H1 (cell line): ENCODE measurements around the gene AHI1. TPM values are rescaled to one million over a fixed set of nuclear protein-coding genes. Genes with fewer than 3 reads are reported as not detected.

Experiments used
- CTCF ChIA-PET: fragments of 300-600 bp; sonication (Branson Sonifier 250); formaldehyde crosslinking; loops from one replicate; lab custom pipeline; 2021; ENCODE audit not compliant: partially characterized antibody; lab: Charles Lee
- POLR2A ChIA-PET: fragments of 300-600 bp; sonication (Branson Sonifier 250); formaldehyde crosslinking; loops from one replicate; lab custom pipeline; 2021; ENCODE audit warnings: inconsistent platforms; ENCODE audit not compliant: partially characterized antibody; lab: Charles Lee
- DNase-seq, 2 experiments: peaks; one replicate each; pipeline versions ENCODE4 v3.0.0 to v3.0.0-alpha.2; 2010 to 2022; ENCODE audit warnings: low spot score in 2 of 2, low read depth in 1 of 2, mixed read lengths in 1 of 2
- FAIRE-seq: peaks from 2 replicates; lab custom pipeline; 2011; peaks lifted over from hg19 to GRCh38; lab: Jason Lieb, UNC
- H2AFZ ChIP-seq: 2 replicates; pipeline ENCODE4 v1.8.1; 2012; ENCODE audit warnings: low read length, inconsistent platforms
- H2AK5ac ChIP-seq: 2 replicates; pipeline ENCODE4 v1.6.1; 2013; ENCODE audit warnings: low read depth, low read length
- H2BK120ac ChIP-seq: replicated peaks from 2 replicates; pipeline ENCODE3; 2013; ENCODE audit warnings: low read depth, low read length, inconsistent platforms
- H2BK12ac ChIP-seq: 2 replicates; pipeline ENCODE4 v1.6.1; 2013; ENCODE audit warnings: low read depth, low read length
- H2BK15ac ChIP-seq: 2 replicates; pipeline ENCODE4 v1.6.1; 2013; ENCODE audit warnings: low read length
- H2BK20ac ChIP-seq: 2 replicates; pipeline ENCODE4 v1.6.1; 2013; ENCODE audit warnings: low read length
- H2BK5ac ChIP-seq: 2 replicates; pipeline ENCODE4 v1.6.1; 2013; ENCODE audit warnings: low read depth, low read length
- H3K14ac ChIP-seq: 2 replicates; pipeline ENCODE4 v1.6.1; 2013; ENCODE audit warnings: inconsistent platforms; ENCODE audit not compliant: insufficient read length
- H3K18ac ChIP-seq: 2 replicates; pipeline ENCODE4 v1.6.1; 2013; ENCODE audit warnings: low read length; ENCODE audit errors: extremely low read depth
- H3K23ac ChIP-seq: 2 replicates; pipeline ENCODE4 v1.6.1; 2013; ENCODE audit warnings: inconsistent platforms; ENCODE audit not compliant: insufficient read length
- H3K23me2 ChIP-seq: 2 replicates; pipeline ENCODE4 v1.6.1; 2013; ENCODE audit warnings: low read depth, low read length
- H3K27ac ChIP-seq: 2 replicates; pipeline ENCODE4 v1.6.1; 2011; ENCODE audit warnings: low read depth, low read length, inconsistent platforms
- H3K27me3 ChIP-seq, 4 experiments: replicated peaks in 1 of 4; 1 replicate in 1 of 4; 2 replicates in 3 of 4; pipeline versions ENCODE4 v1.6.1 to v1.8.1; 2011 to 2013; ENCODE audit warnings: low read length in 3 of 4, mild to moderate bottlenecking in 3 of 4, inconsistent platforms in 2 of 4, mixed read lengths in 2 of 4, moderate library complexity in 1 of 4; ENCODE audit not compliant: control insufficient read depth in 3 of 4, insufficient read depth in 3 of 4; ENCODE audit errors: extremely low read depth in 1 of 4
- H3K36me3 ChIP-seq, 4 experiments: 2 replicates each; pipeline versions ENCODE4 v1.6.1 to v1.8.1; 2011 to 2013; ENCODE audit warnings: mild to moderate bottlenecking in 4 of 4, low read length in 3 of 4, moderate library complexity in 2 of 4, control low read depth in 1 of 4, inconsistent platforms in 1 of 4; ENCODE audit not compliant: insufficient read depth in 4 of 4, control insufficient read depth in 2 of 4
- H3K4ac ChIP-seq: replicated peaks from 2 replicates; pipeline ENCODE3; 2013; ENCODE audit warnings: low read length, low read depth, mixed read lengths, inconsistent platforms; ENCODE audit not compliant: insufficient read length
- H3K4me1 ChIP-seq, 4 experiments: replicated peaks in 1 of 4; 1 replicate in 1 of 4; 2 replicates in 3 of 4; pipeline versions ENCODE4 v1.6.1 to v1.8.1; 2011 to 2013; ENCODE audit warnings: low read length in 3 of 4, inconsistent platforms in 2 of 4, mixed read lengths in 1 of 4; ENCODE audit not compliant: insufficient read depth in 4 of 4, control insufficient read depth in 3 of 4
- H3K4me2 ChIP-seq, 2 experiments: 2 replicates each; pipeline versions ENCODE4 v1.6.1 to v1.8.1; 2011 to 2013; ENCODE audit warnings: low read depth in 2 of 2, low read length in 2 of 2, control low read depth in 1 of 2, inconsistent platforms in 1 of 2, mild to moderate bottlenecking in 1 of 2; ENCODE audit not compliant: insufficient read depth in 1 of 2
- H3K4me3 ChIP-seq, 4 experiments: fragments of 200-600, 300-600 bp in 1 of 4; sonication (generic), shearing (Covaris generic), sonication (Bioruptor Twin) in 1 of 4; 2 replicates each; pipeline versions ENCODE4 v1.5.1 to v1.8.1; 2011 to 2016; ENCODE audit warnings: low read length in 4 of 4, low read depth in 3 of 4, control low read depth in 2 of 4, inconsistent platforms in 2 of 4, mild to moderate bottlenecking in 2 of 4, mixed read lengths in 1 of 4, moderate library complexity in 1 of 4; ENCODE audit not compliant: insufficient read depth in 2 of 4; ENCODE audit errors: extremely low read depth in 1 of 4
- H3K56ac ChIP-seq: replicated peaks from 2 replicates; pipeline ENCODE3; 2013; ENCODE audit warnings: low read depth, mild to moderate bottlenecking, mixed read lengths, low read length, inconsistent platforms; ENCODE audit not compliant: insufficient read length
- H3K79me1 ChIP-seq: 2 replicates; pipeline ENCODE4 v1.6.1; 2013; ENCODE audit warnings: low read depth, low read length, control low read depth
- H3K79me2 ChIP-seq, 2 experiments: 2 replicates each; pipeline versions ENCODE4 v1.6.1 to v1.8.1; 2012 to 2013; ENCODE audit warnings: low read length in 2 of 2, mild to moderate bottlenecking in 2 of 2, inconsistent platforms in 1 of 2; ENCODE audit not compliant: insufficient read depth in 2 of 2, control insufficient read depth in 1 of 2
- H3K9ac ChIP-seq, 4 experiments: replicated peaks in 1 of 4; 1 replicate in 1 of 4; 2 replicates in 3 of 4; pipeline versions ENCODE4 v1.6.1 to v1.8.1; 2011 to 2013; ENCODE audit warnings: low read depth in 3 of 4, low read length in 3 of 4, control low read depth in 2 of 4, mild to moderate bottlenecking in 2 of 4, moderate library complexity in 2 of 4, inconsistent platforms in 1 of 4; ENCODE audit errors: extremely low read depth in 1 of 4
- H3K9me3 ChIP-seq, 2 experiments: 2 replicates each; pipeline versions ENCODE4 v1.6.1 to v1.8.1; 2012 to 2013; ENCODE audit warnings: mild to moderate bottlenecking in 2 of 2, moderate library complexity in 2 of 2, control low read depth in 1 of 2, inconsistent platforms in 1 of 2, low read depth in 1 of 2, low read length in 1 of 2, mixed read lengths in 1 of 2; ENCODE audit not compliant: insufficient read depth in 2 of 2
- H4K20me1 ChIP-seq, 2 experiments: replicated peaks in 1 of 2; 2 replicates each; pipeline versions ENCODE3 to v1.8.1; 2011 to 2013; ENCODE audit warnings: inconsistent platforms in 2 of 2, low read length in 2 of 2, mild to moderate bottlenecking in 1 of 2; ENCODE audit not compliant: insufficient read depth in 2 of 2, control insufficient read depth in 1 of 2
- H4K5ac ChIP-seq: 2 replicates; pipeline ENCODE4 v1.6.1; 2013; ENCODE audit warnings: low read length, low read depth, mixed read lengths, inconsistent platforms; ENCODE audit not compliant: insufficient read length
- H4K8ac ChIP-seq: 2 replicates; pipeline ENCODE4 v1.8.0; 2013; ENCODE audit warnings: mild to moderate bottlenecking, moderate library complexity, low read length, inconsistent platforms; ENCODE audit not compliant: insufficient read depth; ENCODE audit errors: extremely low read depth
- H4K91ac ChIP-seq: replicated peaks from 2 replicates; pipeline ENCODE3; 2013; ENCODE audit warnings: low read length, mixed read lengths, inconsistent platforms; ENCODE audit not compliant: insufficient read length
- CBX5 ChIP-seq: fragments of 300-800, 300-1000 bp; sonication (generic); IDR thresholded peaks from 2 replicates; pipeline ENCODE4 v1.7.1; 2016; ENCODE audit warnings: antibody characterized with exemption, low read length, low read depth
- CHD1 ChIP-seq: IDR thresholded peaks from 2 replicates; pipeline ENCODE4 v1.6.1; 2012; ENCODE audit warnings: low read depth, low read length, improper control_type of control experiment
- CHD2 ChIP-seq: IDR thresholded peaks from 2 replicates; pipeline ENCODE4 v1.6.1; 2012; ENCODE audit warnings: low read length, improper control_type of control experiment
- HDAC6 ChIP-seq: IDR thresholded peaks from one replicate; pipeline ENCODE4 v1.7.1; 2012; ENCODE audit warnings: low read depth, mild to moderate bottlenecking, inconsistent platforms, low read length, moderate library complexity
- JUN ChIP-seq: IDR thresholded peaks from 2 replicates; pipeline ENCODE4 v1.6.1; 2011; ENCODE audit warnings: low read depth, mild to moderate bottlenecking, improper control_type of control experiment, low read length
- KDM1A ChIP-seq: fragments of 200-600, 300-600 bp; sonication (generic); IDR thresholded peaks from 2 replicates; pipeline ENCODE4 v1.7.1; 2016; ENCODE audit warnings: mild to moderate bottlenecking, low read length, borderline replicate concordance
- NANOG ChIP-seq: IDR thresholded peaks from 2 replicates; pipeline ENCODE4 v1.6.1; 2011; ENCODE audit warnings: low read length, low read depth, mild to moderate bottlenecking, inconsistent platforms; ENCODE audit not compliant: insufficient read depth, poor library complexity, severe bottlenecking
- NRF1 ChIP-seq: IDR thresholded peaks from 2 replicates; pipeline ENCODE4 v1.6.1; 2011; ENCODE audit warnings: mild to moderate bottlenecking, low read depth, low read length, improper control_type of control experiment
- POU5F1 ChIP-seq: IDR thresholded peaks from 2 replicates; pipeline ENCODE4 v1.6.1; 2011; ENCODE audit warnings: low read depth, mild to moderate bottlenecking, low read length, moderate library complexity
- SIN3A ChIP-seq, 2 experiments: IDR thresholded peaks in 1 of 2; conservative IDR thresholded peaks in 1 of 2; 2 replicates each; pipeline ENCODE4 v1.6.1; 2011 to 2012; ENCODE audit warnings: low read length in 2 of 2, improper control_type of control experiment in 1 of 2, low read depth in 1 of 2, mild to moderate bottlenecking in 1 of 2
- SUZ12 ChIP-seq: fragments of 200-600 bp; sonication (generic); IDR thresholded peaks from 2 replicates; pipeline ENCODE4 v1.6.1; 2012; ENCODE audit warnings: mild to moderate bottlenecking, inconsistent platforms, low read length, moderate library complexity, mixed read lengths
- WGBS, 2 experiments: shearing (Covaris generic) in 1 of 2; methylation state at CpG; one replicate each; pipeline versions ENCODE4 v1.1.6 to v1.1.7; 2013 to 2015; ENCODE audit warnings: low lambda C conversion rate in 2 of 2, mixed read lengths in 2 of 2, inconsistent platforms in 1 of 2, low coverage in 1 of 2, missing lambda C conversion rate in 1 of 2; ENCODE audit not compliant: insufficient replicate concordance in 2 of 2, insufficient coverage in 1 of 2, insufficient read length in 1 of 2; ENCODE audit errors: extremely low coverage in 1 of 2, missing lambda C conversion rate in 1 of 2; 5-methylcytosine and 5-hydroxymethylcytosine counted together
- polyA plus RNA-seq, 7 experiments: library from polyadenylated mRNA; depleted of rRNA in 3 of 7; stranded (reverse) in 5 of 7; unstranded in 2 of 7; fragments of >200 nt in 5 of 7; fragments of 200-250 nt in 2 of 7; gene quantifications; 1 replicate in 5 of 7; 2 replicates in 1 of 7; 4 replicates in 1 of 7; pipeline versions ENCODE4 v1.2.1 to v1.2.3, GENCODE V29; 2011 to 2013; ENCODE audit warnings: missing spikeins in 2 of 7, mixed read lengths in 2 of 7
- total RNA-seq: library from RNA; stranded (reverse); fragmentation: NEBNext Ultra II Directional; extraction: Animal tissue kit (Norgen Biotek cat#: 25700); gene quantifications from 2 replicates; pipeline ENCODE4 v1.2.1, GENCODE V29; 2021
- TF ChIP-seq, protein P1 (sequence below): IDR thresholded peaks from 2 replicates; pipeline ENCODE4 v1.6.1; 2012; ENCODE audit warnings: inconsistent platforms

AHI1 gene
- total and polyA plus RNA-seq, 2 of the 8 experiments (the other 6 are each of a cell fraction or from before 2014, with no cell fraction given): 4.2 to 19.6 TPM

DNA sequence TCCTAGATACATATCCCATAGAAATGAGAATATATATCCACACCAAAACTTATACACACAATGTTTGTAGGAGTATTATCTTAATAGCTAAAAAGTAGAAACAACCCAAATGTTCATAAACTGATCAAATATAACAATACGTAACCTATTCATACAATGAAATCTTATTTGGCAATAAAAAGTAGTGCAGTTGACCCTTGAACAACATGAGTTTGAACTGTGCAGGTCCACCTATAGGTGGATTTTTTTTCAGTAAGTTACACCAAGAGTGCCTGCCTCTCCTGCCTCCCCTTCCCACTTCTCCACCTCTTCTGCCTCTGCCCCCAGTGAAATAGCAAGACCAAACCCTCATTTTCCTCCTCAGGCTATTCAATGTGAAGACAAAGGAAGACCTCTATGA, 95.2 kb downstream of the AHI1 start:
- H2BK120ac ChIP-seq: no peak overlapping the region
- DNase-seq: no peak

More for the DNA sequence above, 95.2 kb downstream of the AHI1 start:
- no peaks in the 10 kb centered on the region for H4K20me1 ChIP-seq
- H2BK20ac ChIP-seq: no peak overlapping the region
- TF ChIP-seq NANOG (no peak), CHD1 (no peak), KDM1A (no peak), SUZ12 (no peak), POU5F1 (no peak), JUN (no peak), NRF1 (no peak), CBX5 (no peak), SIN3A (conservative IDR thresholded peaks at IDR 0.05 in 1 of 2, IDR thresholded peaks at IDR 0.05 in 1 of 2; ENCODE audit: low read depth in 1 of 2, low read length in 2 of 2) (no peak), CHD2 (no peak), HDAC6 (no peak)
- TF ChIP-seq, protein P1, sequence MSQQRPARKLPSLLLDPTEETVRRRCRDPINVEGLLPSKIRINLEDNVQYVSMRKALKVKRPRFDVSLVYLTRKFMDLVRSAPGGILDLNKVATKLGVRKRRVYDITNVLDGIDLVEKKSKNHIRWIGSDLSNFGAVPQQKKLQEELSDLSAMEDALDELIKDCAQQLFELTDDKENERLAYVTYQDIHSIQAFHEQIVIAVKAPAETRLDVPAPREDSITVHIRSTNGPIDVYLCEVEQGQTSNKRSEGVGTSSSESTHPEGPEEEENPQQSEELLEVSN: no peak
- H3K9ac ChIP-seq: no peak overlapping the region
- ChIA-PET POLR2A (no interaction called here), CTCF (interaction anchor here (0.6 kb wide), 1 partner anchor 9 kb away, joined by 3 read pairs; no protein-coding TSS in a partner anchor)
- H3K4ac ChIP-seq: no peak overlapping the region
- no peak overlapping the region for H4K91ac ChIP-seq
- no peak overlapping the region for H2BK5ac ChIP-seq
- no peak overlapping the region for H3K23ac ChIP-seq
- H3K23me2 ChIP-seq: no peaks in the 10 kb centered on the region
- 84% methylated on average over 1 of the region's 1 CpG; no CpG with 5 or more reads in 1 of the 2 experiments for WGBS, 2 experiments
- H2BK15ac ChIP-seq: no peak overlapping the region
- H4K5ac ChIP-seq: no peak overlapping the region
- H3K4me3 ChIP-seq: no peak overlapping the region
- no peak overlapping the region for H3K14ac ChIP-seq
- no peak overlapping the region for H2AK5ac ChIP-seq
- no peak overlapping the region for H4K8ac ChIP-seq
- H3K4me1 ChIP-seq: peaks cover 0 to 8% (median 1%) of the 10 kb centered on the region in 4 experiments; a peak in 2 of 7 replicates
- H3K4me2 ChIP-seq: no peak overlapping the region
- no peaks in the 10 kb centered on the region for H3K27me3 ChIP-seq
- no peaks in the 10 kb centered on the region for H3K79me1 ChIP-seq
- H2BK12ac ChIP-seq: no peak overlapping the region
- no peaks in the 10 kb centered on the region for H3K9me3 ChIP-seq
- no peak overlapping the region for H3K56ac ChIP-seq
- no peaks in the 10 kb centered on the region for H3K79me2 ChIP-seq
- FAIRE-seq: no peak
- no peak overlapping the region for H2AFZ ChIP-seq
- no peak overlapping the region for H3K18ac ChIP-seq
- H3K36me3 ChIP-seq: peaks cover 0 to 2% (median 0%) of the 10 kb centered on the region in 4 experiments; a peak in 1 of 8 replicates
- H3K27ac ChIP-seq: no peak overlapping the region
